Immature natural killer cell (primary cell): ENCODE results near the gene PXK. TPM values are rescaled to one million over a fixed set of nuclear protein-coding genes. Genes with fewer than 3 reads are reported as not detected.

Experiments
- DNase-seq, 3 donors: peaks; one replicate each; pipeline ENCODE4 v3.0.0; 2022; ENCODE audit warnings: mixed read lengths in 1 of 3
- H3K27ac Mint-ChIP-seq, 6 donors: one replicate each; pipeline ENCODE4 v1.8.0; 2020; ENCODE audit warnings: mixed read lengths in 6 of 6, mild to moderate bottlenecking in 5 of 6, inconsistent platforms in 4 of 6, moderate library complexity in 3 of 6
- H3K27me3 Mint-ChIP-seq, 3 donors: one replicate each; pipeline ENCODE4 v1.8.0; 2020 to 2021; ENCODE audit warnings: low read depth in 3 of 3, mild to moderate bottlenecking in 3 of 3, mixed read lengths in 3 of 3, moderate library complexity in 3 of 3, inconsistent platforms in 1 of 3
- H3K36me3 Mint-ChIP-seq, 3 donors: one replicate each; pipeline ENCODE4 v1.8.0; 2020; ENCODE audit warnings: mixed read lengths in 3 of 3, inconsistent platforms in 2 of 3, mild to moderate bottlenecking in 2 of 3
- H3K4me1 Mint-ChIP-seq, 2 donors: one replicate each; pipeline ENCODE4 v1.8.0; 2020; ENCODE audit warnings: inconsistent platforms in 2 of 2, mild to moderate bottlenecking in 2 of 2, mixed read lengths in 2 of 2, moderate library complexity in 1 of 2
- H3K4me3 Mint-ChIP-seq, 5 donors: one replicate each; pipeline ENCODE4 v1.8.0; 2020; ENCODE audit warnings: mild to moderate bottlenecking in 5 of 5, mixed read lengths in 5 of 5, inconsistent platforms in 3 of 5, moderate library complexity in 3 of 5
- H3K9me3 Mint-ChIP-seq, 6 donors: one replicate each; pipeline ENCODE4 v1.8.0; 2020; ENCODE audit warnings: mild to moderate bottlenecking in 6 of 6, mixed read lengths in 6 of 6, inconsistent platforms in 4 of 6, moderate library complexity in 3 of 6
- polyA plus RNA-seq, 3 donors: library from polyadenylated mRNA; unstranded; fragments of 300-500 nt; fragmentation: Illumina TruSeq; gene quantifications; one replicate each; pipeline ENCODE4 v1.2.3, GENCODE V29; 2021

PXK gene
- polyA plus RNA-seq, 3 donors from 2014 or later: 30.3 to 47.5 (median 32.2) TPM

DNA sequence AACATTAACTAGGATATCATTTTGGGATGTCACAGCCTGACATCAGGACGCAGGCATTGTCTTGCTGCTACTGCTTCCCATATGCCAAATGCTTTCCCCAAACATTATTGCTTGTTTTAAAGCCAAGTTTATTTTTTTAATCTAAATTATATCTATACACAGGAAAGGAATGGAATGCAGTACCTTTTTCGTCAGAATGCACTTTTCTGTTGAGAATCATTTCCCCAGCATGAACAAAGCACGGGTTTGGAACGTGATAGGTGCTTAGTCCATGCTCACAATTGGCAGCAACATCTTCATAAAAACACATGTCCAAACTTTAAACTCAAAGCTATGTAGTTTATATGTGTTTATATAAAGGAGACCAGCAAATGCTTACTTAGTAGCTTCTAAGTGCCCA is 26.1 kb downstream of the PXK start:
- H3K27ac Mint-ChIP-seq: no peak overlapping the region
- no peaks in the 10 kb centered on the region for H3K9me3 Mint-ChIP-seq
- peaks cover 45 to 64% of the 10 kb centered on the region in 2 donors for H3K4me1 Mint-ChIP-seq

DNA sequence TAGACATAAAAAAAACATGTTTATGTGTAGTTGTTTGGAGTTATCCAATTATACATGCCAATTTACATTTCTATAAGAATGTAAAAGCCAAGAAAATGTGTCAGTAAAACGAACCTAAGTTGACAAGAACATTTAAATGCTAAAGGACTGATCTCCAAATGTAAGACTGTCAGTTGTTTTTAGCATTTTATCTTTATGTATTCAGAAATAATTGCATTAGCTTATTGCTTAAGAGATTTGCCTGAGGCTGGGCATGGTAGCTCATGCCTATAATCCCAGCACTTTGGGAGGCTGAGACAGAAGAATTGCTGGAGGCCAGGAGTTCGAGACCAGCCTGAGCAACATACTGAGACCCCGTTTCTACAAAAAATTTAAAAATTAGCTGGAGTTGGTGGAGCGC is 26.9 kb downstream of the PXK start:
- Mint-ChIP-seq H3K9me3 (no peaks in the 10 kb centered on the region), H3K27me3 (peaks cover 0 to 2% (median 1%) of the 10 kb centered on the region in 3 donors), H3K27ac (peak overlapping the region in 1 of 6 donors; percentile 3), H3K4me1 (peaks cover 40 to 62% of the 10 kb centered on the region in 2 donors), H3K36me3 (no peaks in the 10 kb centered on the region), H3K4me3 (no peak overlapping the region)
- DNase-seq: no peak

More for the DNA sequence above, 26.1 kb downstream of the PXK start:
- DNase-seq: no peak
- Mint-ChIP-seq H3K4me3 (no peak overlapping the region), H3K27me3 (peaks cover 0 to 6% (median 4%) of the 10 kb centered on the region in 3 donors), H3K36me3 (no peaks in the 10 kb centered on the region)

- no peaks in the 10 kb centered on the region for H3K9me3 Mint-ChIP-seq
- H3K27me3 Mint-ChIP-seq: peaks cover 0 to 3% (median 2%) of the 10 kb centered on the region in 3 donors
- H3K4me3 Mint-ChIP-seq: no peak overlapping the region
- peaks cover 44 to 66% of the 10 kb centered on the region in 2 donors for H3K4me1 Mint-ChIP-seq
- peaks cover 0 to 6% (median 1%) of the 10 kb centered on the region in 3 donors for H3K36me3 Mint-ChIP-seq
- DNase-seq: no peak
- H3K27ac Mint-ChIP-seq: peak overlapping the region in 1 of 6 donors; percentile 9
These were observed 29.2 kb downstream of the PXK start for GRCh38 chr3:58361866-58362265.

- Mint-ChIP-seq H3K4me3 (peak overlapping the region in 2 of 5 donors; percentile 14 to 27), H3K27me3 (peaks cover 0 to 1% (median 0%) of the 10 kb centered on the region in 3 donors), H3K9me3 (no peaks in the 10 kb centered on the region), H3K4me1 (peaks cover 28 to 56% of the 10 kb centered on the region in 2 donors), H3K36me3 (peaks cover 0 to 8% (median 6%) of the 10 kb centered on the region in 3 donors), H3K27ac (peak overlapping the region in 4 of 6 donors; percentile 5 to 74 (median 42))
- DNase-seq: no peak
These were observed 34.0 kb downstream of the PXK start for GRCh38 chr3:58366699-58367098.

GRCh38 chr3:58369038-58369437 is 36.3 kb downstream of the PXK start:
- peaks cover 26 to 43% of the 10 kb centered on the region in 2 donors for H3K4me1 Mint-ChIP-seq

GRCh38 chr3:58369876-58370275 is 37.2 kb downstream of the PXK start:
- Mint-ChIP-seq H3K27me3 (peaks cover 0 to 1% (median 0%) of the 10 kb centered on the region in 3 donors), H3K4me1 (peaks cover 23 to 42% of the 10 kb centered on the region in 2 donors), H3K4me3 (no peak overlapping the region), H3K36me3 (peaks cover 0 to 12% (median 6%) of the 10 kb centered on the region in 3 donors), H3K9me3 (no peaks in the 10 kb centered on the region), H3K27ac (no peak overlapping the region)
- DNase-seq: no peak

More at GRCh38 chr3:58369038-58369437, 36.3 kb downstream of the PXK start:
- H3K27me3 Mint-ChIP-seq: peaks cover 0 to 1% (median 0%) of the 10 kb centered on the region in 3 donors
- no peaks in the 10 kb centered on the region for H3K9me3 Mint-ChIP-seq
- peaks cover 0 to 8% (median 6%) of the 10 kb centered on the region in 3 donors for H3K36me3 Mint-ChIP-seq
- no peak overlapping the region for H3K4me3 Mint-ChIP-seq
- no peak for DNase-seq
- no peak overlapping the region for H3K27ac Mint-ChIP-seq

- H3K4me1 Mint-ChIP-seq: peaks cover 18 to 37% of the 10 kb centered on the region in 2 donors
- no peaks in the 10 kb centered on the region for H3K27me3 Mint-ChIP-seq
- no peaks in the 10 kb centered on the region for H3K9me3 Mint-ChIP-seq
These were observed 37.7 kb downstream of the PXK start for GRCh38 chr3:58370407-58370806.

GRCh38 chr3:58371754-58372153 is 39.1 kb downstream of the PXK start:
- Mint-ChIP-seq H3K27me3 (no peaks in the 10 kb centered on the region), H3K9me3 (no peaks in the 10 kb centered on the region), H3K4me1 (peaks cover 5 to 24% of the 10 kb centered on the region in 2 donors), H3K4me3 (no peak overlapping the region), H3K36me3 (peaks cover 0 to 7% (median 6%) of the 10 kb centered on the region in 3 donors), H3K27ac (no peak overlapping the region)
- DNase-seq: no peak

More at GRCh38 chr3:58370407-58370806, 37.7 kb downstream of the PXK start:
- Mint-ChIP-seq H3K4me3 (no peak overlapping the region), H3K27ac (no peak overlapping the region), H3K36me3 (peaks cover 0 to 12% (median 6%) of the 10 kb centered on the region in 3 donors)
- DNase-seq: no peak

DNA sequence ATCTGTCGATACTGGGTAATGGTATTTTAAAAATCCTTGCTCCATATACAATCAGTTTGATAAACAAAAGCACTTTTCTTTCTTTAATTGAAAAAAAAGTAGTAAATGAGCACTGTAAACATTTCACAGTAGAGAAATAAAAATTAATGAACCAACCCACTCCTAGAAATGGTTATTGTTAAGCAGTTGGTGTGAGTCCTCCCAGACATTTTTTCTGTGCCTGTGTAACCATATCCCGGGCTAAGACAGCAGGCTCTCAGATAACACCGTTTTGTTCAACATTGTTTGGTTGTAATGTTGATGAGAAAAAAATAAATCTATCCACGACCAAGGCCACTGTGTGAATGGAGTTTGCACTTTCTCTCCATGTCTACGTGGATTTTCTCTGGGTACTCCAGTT is 42.6 kb downstream of the PXK start:
- Mint-ChIP-seq H3K9me3 (no peaks in the 10 kb centered on the region), H3K27me3 (no peaks in the 10 kb centered on the region), H3K36me3 (peaks cover 0 to 4% (median 0%) of the 10 kb centered on the region in 3 donors), H3K27ac (no peak overlapping the region), H3K4me3 (no peak overlapping the region), H3K4me1 (peaks cover 0 to 13% of the 10 kb centered on the region in 2 donors)
- no peak for DNase-seq

DNA sequence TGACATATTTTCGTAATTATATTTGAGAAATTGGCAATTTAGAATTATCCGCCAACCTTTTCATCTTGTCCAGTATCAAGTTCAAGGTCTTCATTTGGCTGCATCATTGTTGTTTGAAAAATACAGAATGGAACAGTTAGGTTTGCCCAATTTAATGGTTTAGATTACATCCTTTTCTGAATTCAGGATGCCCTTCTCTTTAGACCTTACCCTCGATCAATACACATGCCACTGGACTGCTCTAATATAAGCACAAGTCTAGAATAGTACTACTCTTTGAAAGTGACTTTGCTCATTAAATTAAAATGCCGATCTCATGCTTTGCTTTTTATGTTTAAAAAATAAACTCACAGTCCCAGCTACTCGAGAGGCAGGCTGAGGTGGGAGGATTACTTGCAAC is 44.5 kb downstream of the PXK start:
- Mint-ChIP-seq H3K9me3 (no peaks in the 10 kb centered on the region), H3K27me3 (peaks cover 0 to 1% (median 0%) of the 10 kb centered on the region in 3 donors), H3K4me1 (peaks cover 0 to 13% of the 10 kb centered on the region in 2 donors)

GRCh38 chr3:58377750-58378149 is 45.1 kb downstream of the PXK start:
- Mint-ChIP-seq H3K9me3 (no peaks in the 10 kb centered on the region), H3K27ac (peak overlapping the region in 1 of 6 donors; percentile 8), H3K36me3 (peaks cover 0 to 4% (median 4%) of the 10 kb centered on the region in 3 donors), H3K27me3 (peaks cover 0 to 1% (median 0%) of the 10 kb centered on the region in 3 donors), H3K4me3 (no peak overlapping the region), H3K4me1 (peaks cover 0 to 13% of the 10 kb centered on the region in 2 donors)
- DNase-seq: no peak

More for the DNA sequence above, 44.5 kb downstream of the PXK start:
- Mint-ChIP-seq H3K4me3 (no peak overlapping the region), H3K36me3 (peaks cover 0 to 4% (median 0%) of the 10 kb centered on the region in 3 donors), H3K27ac (no peak overlapping the region)
- no peak for DNase-seq

- no peaks in the 10 kb centered on the region for H3K9me3 Mint-ChIP-seq
- H3K27me3 Mint-ChIP-seq: peaks cover 0 to 1% (median 0%) of the 10 kb centered on the region in 3 donors
- peak overlapping the region in 2 of 6 donors; percentile 8 to 50 for H3K27ac Mint-ChIP-seq
These were observed 46.8 kb downstream of the PXK start for GRCh38 chr3:58379351-58380073.

DNA sequence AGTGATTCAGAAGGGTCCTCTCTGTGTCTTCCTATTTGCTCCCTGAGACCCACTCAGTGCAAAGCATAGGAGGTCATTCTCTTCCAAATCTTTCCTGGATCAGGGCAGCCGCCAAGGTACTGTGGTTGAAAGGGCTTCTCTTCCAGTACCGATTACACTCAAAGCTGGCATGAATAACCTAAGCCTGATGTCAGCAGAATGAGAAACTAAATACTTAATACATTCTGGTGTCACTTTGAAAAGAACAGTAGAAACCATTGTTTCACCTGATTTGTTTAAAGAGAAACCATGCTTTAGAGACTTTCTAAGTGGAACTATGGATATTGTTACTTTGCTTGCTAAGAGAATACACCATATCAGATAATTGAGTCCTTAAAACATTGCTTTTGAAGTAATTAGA is 50.8 kb downstream of the PXK start:
- Mint-ChIP-seq H3K36me3 (peaks cover 0 to 9% (median 4%) of the 10 kb centered on the region in 3 donors), H3K4me3 (no peak overlapping the region), H3K27me3 (peaks cover 0 to 1% (median 0%) of the 10 kb centered on the region in 3 donors), H3K4me1 (peaks cover 6 to 16% of the 10 kb centered on the region in 2 donors), H3K27ac (peak overlapping the region in 1 of 6 donors; percentile 39), H3K9me3 (no peaks in the 10 kb centered on the region)
- no peak for DNase-seq

More at GRCh38 chr3:58379351-58380073, 46.8 kb downstream of the PXK start:
- no peak for DNase-seq
- Mint-ChIP-seq H3K4me3 (no peak overlapping the region), H3K4me1 (peaks cover 0 to 11% of the 10 kb centered on the region in 2 donors), H3K36me3 (peaks cover 0 to 9% (median 1%) of the 10 kb centered on the region in 3 donors)

DNA sequence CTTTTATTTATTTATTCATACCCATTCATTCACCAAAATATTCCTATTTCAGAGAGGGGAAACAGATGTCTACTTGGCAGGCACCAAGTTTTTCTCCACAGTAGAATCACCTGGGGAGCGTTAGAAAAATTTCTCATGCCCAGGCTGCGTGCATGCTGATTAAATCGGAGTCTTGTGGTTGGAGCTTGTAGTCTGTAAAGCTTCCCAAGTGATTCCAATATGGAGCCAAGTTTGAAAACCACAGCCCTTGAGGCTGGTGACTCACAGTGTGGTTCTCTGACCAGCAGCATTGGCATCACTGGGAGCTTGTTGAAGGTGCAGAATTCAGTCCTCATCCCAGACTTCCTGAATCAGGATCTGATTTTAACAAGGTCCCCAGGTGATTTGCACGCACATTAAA is 51.2 kb downstream of the PXK start:
- Mint-ChIP-seq H3K9me3 (no peaks in the 10 kb centered on the region), H3K4me3 (no peak overlapping the region), H3K27me3 (peaks cover 0 to 1% (median 0%) of the 10 kb centered on the region in 3 donors), H3K36me3 (peaks cover 0 to 9% (median 4%) of the 10 kb centered on the region in 3 donors), H3K27ac (no peak overlapping the region), H3K4me1 (peaks cover 11 to 19% of the 10 kb centered on the region in 2 donors)
- DNase-seq: no peak
